Common myeloid progenitor, CD34-positive (primary cell): ENCODE results near the gene WDR20.
A peak's percentile ranks its signal among the peaks of the same experiment; 100 is the strongest.

Experiments used
- CTCF ChIA-PET: fragments of 350-600 bp; sonication (Branson Sonifier 250); formaldehyde crosslinking; loops from one replicate; lab custom pipeline; 2021; ENCODE audit warnings: antibody characterized with exemption; lab: Charles Lee
- POLR2A ChIA-PET: fragments of 350-600 bp; sonication (Branson Sonifier 250); formaldehyde crosslinking; loops from one replicate; lab custom pipeline; 2021; ENCODE audit warnings: antibody characterized with exemption; lab: Charles Lee
- DNase-seq, 3 donors: peaks; one replicate each; pipeline versions ENCODE4 v3.0.0 to v3.0.0-alpha.2; 2013
- H3K27ac ChIP-seq, 2 experiments: 1 replicate in 1 of 2; 2 replicates in 1 of 2; pipeline ENCODE4 v1.7.0; 2013; ENCODE audit warnings: inconsistent platforms in 2 of 2, low read length in 2 of 2, mild to moderate bottlenecking in 2 of 2, low read depth in 1 of 2, moderate library complexity in 1 of 2; ENCODE audit not compliant: severe bottlenecking in 2 of 2, insufficient read depth in 1 of 2, poor library complexity in 1 of 2
- H3K27me3 ChIP-seq, 5 experiments: replicated peaks in 2 of 5; 1 replicate in 3 of 5; 2 replicates in 2 of 5; pipeline versions ENCODE4 v1.6.1 to v1.7.0; 2013; ENCODE audit warnings: low read length in 4 of 5, mild to moderate bottlenecking in 2 of 5, moderate library complexity in 2 of 5, inconsistent platforms in 1 of 5; ENCODE audit not compliant: insufficient read depth in 5 of 5, control insufficient read depth in 4 of 5
- H3K36me3 ChIP-seq, 4 experiments: 1 replicate in 2 of 4; 2 replicates in 2 of 4; pipeline versions ENCODE4 v1.6.1 to v1.7.0; 2013; ENCODE audit warnings: low read length in 3 of 4, control low read depth in 1 of 4, mild to moderate bottlenecking in 1 of 4; ENCODE audit not compliant: control insufficient read depth in 4 of 4, insufficient read depth in 4 of 4
- H3K4me1 ChIP-seq, 4 experiments: 1 replicate in 3 of 4; 2 replicates in 1 of 4; pipeline versions ENCODE4 v1.6.1 to v1.7.1; 2013; ENCODE audit warnings: low read length in 3 of 4, mild to moderate bottlenecking in 3 of 4, control low read depth in 1 of 4, inconsistent platforms in 1 of 4, moderate library complexity in 1 of 4; ENCODE audit not compliant: control insufficient read depth in 4 of 4, insufficient read depth in 4 of 4; ENCODE audit errors: control extremely low read depth in 1 of 4
- H3K4me3 ChIP-seq, 7 experiments: 1 replicate in 4 of 7; 2 replicates in 3 of 7; pipeline versions ENCODE4 v1.5.1 to v1.7.0; 2013; ENCODE audit warnings: mild to moderate bottlenecking in 7 of 7, low read length in 6 of 7, moderate library complexity in 6 of 7, inconsistent platforms in 2 of 7, low read depth in 2 of 7, control low read depth in 1 of 7; ENCODE audit not compliant: insufficient read depth in 4 of 7, control insufficient read depth in 1 of 7; ENCODE audit errors: extremely low read depth in 1 of 7
- H3K9me3 ChIP-seq, 5 experiments: 1 replicate in 4 of 5; 2 replicates in 1 of 5; pipeline versions ENCODE4 v1.6.1 to v1.7.1; 2013; ENCODE audit warnings: low read length in 4 of 5, mild to moderate bottlenecking in 2 of 5, inconsistent platforms in 1 of 5, low read depth in 1 of 5, moderate library complexity in 1 of 5; ENCODE audit not compliant: control insufficient read depth in 4 of 5, insufficient read depth in 2 of 5; ENCODE audit errors: control extremely low read depth in 1 of 5
- WGBS: methylation state at CpG from one replicate; pipeline ENCODE4 v1.1.5; 2013; ENCODE audit not compliant: insufficient coverage; 5-methylcytosine and 5-hydroxymethylcytosine counted together

Gene WDR20

GRCh38 chr14:102116361-102117180 is 23.1 kb upstream of the WDR20 start:
- WGBS, result 96% methylated on average over 12 of the region's 13 CpGs
- POLR2A ChIA-PET, result no interaction called here

GRCh38 chr14:102117852-102118251 is 21.8 kb upstream of the WDR20 start:
- Histone ChIP-seq H3K9me3 (peaks cover 0 to 12% (median 11%) of the 10 kb centered on the region in 5 experiments), H3K4me1 (no peaks in the 10 kb centered on the region), H3K27me3 (no peaks in the 10 kb centered on the region), H3K36me3 (peaks cover 0 to 5% (median 0%) of the 10 kb centered on the region in 4 experiments), H3K4me3 (no peak overlapping the region), H3K27ac (no peak overlapping the region)
- no peak for DNase-seq
- CTCF ChIA-PET, result no interaction called here
- WGBS, result 100% methylated on average over 3 of the region's 3 CpGs
- POLR2A ChIA-PET, result no interaction called here

More at GRCh38 chr14:102116361-102117180, 23.1 kb upstream of the WDR20 start:
- Histone ChIP-seq H3K4me3 (no peak overlapping the region), H3K27me3 (no peaks in the 10 kb centered on the region), H3K9me3 (peaks cover 0 to 12% (median 11%) of the 10 kb centered on the region in 5 experiments), H3K36me3 (peaks cover 0 to 5% (median 0%) of the 10 kb centered on the region in 4 experiments), H3K27ac (no peak overlapping the region), H3K4me1 (no peaks in the 10 kb centered on the region)
- CTCF ChIA-PET, result interaction anchor here (0.9 kb wide), 1 partner anchor 27 kb away, joined by 3 read pairs; no protein-coding TSS in a partner anchor
- DNase-seq, result no peak

- Histone ChIP-seq H3K4me1 (no peaks in the 10 kb centered on the region), H3K27me3 (no peaks in the 10 kb centered on the region), H3K27ac (no peak overlapping the region), H3K9me3 (peaks cover 0 to 12% (median 11%) of the 10 kb centered on the region in 5 experiments), H3K36me3 (peaks cover 0 to 5% (median 0%) of the 10 kb centered on the region in 4 experiments), H3K4me3 (no peak overlapping the region)
- ChIA-PET POLR2A (no interaction called here), CTCF (no interaction called here)
- no CpG with 5 or more reads among the region's 1 CpG for WGBS
- DNase-seq, result peak in 1 of 3 donors; percentile 18
These were observed 18.8 kb upstream of the WDR20 start for GRCh38 chr14:102120888-102121287.

GRCh38 chr14:102121567-102121966 is 18.1 kb upstream of the WDR20 start:
- POLR2A ChIA-PET, result no interaction called here
- no CpG with 5 or more reads among the region's 1 CpG for WGBS
- H3K36me3 ChIP-seq, result peaks cover 0 to 5% (median 0%) of the 10 kb centered on the region in 4 experiments
- no peaks in the 10 kb centered on the region for H3K27me3 ChIP-seq
- no peak overlapping the region for H3K4me3 ChIP-seq
- DNase-seq, result no peak
- CTCF ChIA-PET, result no interaction called here
- no peak overlapping the region for H3K27ac ChIP-seq
- H3K9me3 ChIP-seq, result peaks cover 0 to 12% (median 11%) of the 10 kb centered on the region in 5 experiments
- no peaks in the 10 kb centered on the region for H3K4me1 ChIP-seq

- DNase-seq, result no peak
- ChIA-PET POLR2A (no interaction called here), CTCF (interaction anchor here (0.6 kb wide), 1 partner anchor 119 kb away, joined by 3 read pairs; no protein-coding TSS in a partner anchor)
- no peaks in the 10 kb centered on the region for H3K4me1 ChIP-seq
- H3K9me3 ChIP-seq, result no peaks in the 10 kb centered on the region
- no peaks in the 10 kb centered on the region for H3K36me3 ChIP-seq
- no peak overlapping the region for H3K4me3 ChIP-seq
- H3K27ac ChIP-seq, result no peak overlapping the region
- no peaks in the 10 kb centered on the region for H3K27me3 ChIP-seq
These were observed 15.3 kb upstream of the WDR20 start for GRCh38 chr14:102124419-102124818.

- Histone ChIP-seq H3K4me3 (no peak overlapping the region), H3K27ac (no peak overlapping the region), H3K4me1 (no peaks in the 10 kb centered on the region), H3K9me3 (no peaks in the 10 kb centered on the region), H3K27me3 (no peaks in the 10 kb centered on the region), H3K36me3 (no peaks in the 10 kb centered on the region)
- 96% methylated on average over 2 of the region's 5 CpGs for WGBS
- no peak for DNase-seq
- ChIA-PET POLR2A (no interaction called here), CTCF (no interaction called here)
These were observed 14.2 kb upstream of the WDR20 start for GRCh38 chr14:102125546-102125945.

- H3K27ac ChIP-seq, result no peak overlapping the region
- POLR2A ChIA-PET, result no interaction called here
- no peaks in the 10 kb centered on the region for H3K36me3 ChIP-seq
- 100% methylated on average over 1 of the region's 5 CpGs for WGBS
- no peaks in the 10 kb centered on the region for H3K4me1 ChIP-seq
- no peak overlapping the region for H3K4me3 ChIP-seq
- H3K9me3 ChIP-seq, result no peaks in the 10 kb centered on the region
- CTCF ChIA-PET, result interaction anchor here (0.6 kb wide), 1 partner anchor 187 kb away, joined by 4 read pairs; no protein-coding TSS in a partner anchor
- no peak for DNase-seq
- H3K27me3 ChIP-seq, result no peaks in the 10 kb centered on the region
These were observed 12.8 kb upstream of the WDR20 start for GRCh38 chr14:102126807-102127455.
